Esophagus (tissue), 2 donors: ENCODE data around the gene PLA2G2A. TPM values are rescaled to one million over a fixed set of nuclear protein-coding genes. Genes with fewer than 3 reads are reported as not detected.

ENCODE experiments used
- H3K27ac ChIP-seq, 2 donors: one replicate each; pipeline ENCODE4 v1.5.1; 2013; ENCODE audit warnings: low read depth in 2 of 2, mild to moderate bottlenecking in 2 of 2, inconsistent platforms in 1 of 2, low read length in 1 of 2, moderate library complexity in 1 of 2
- H3K27me3 ChIP-seq, 2 donors: one replicate each; pipeline ENCODE4 v1.6.1; 2013; ENCODE audit warnings: low read length in 2 of 2, control low read depth in 1 of 2, mild to moderate bottlenecking in 1 of 2; ENCODE audit not compliant: insufficient read depth in 2 of 2, control insufficient read depth in 1 of 2
- H3K36me3 ChIP-seq, 2 donors: one replicate each; pipeline ENCODE4 v1.6.1; 2013; ENCODE audit warnings: low read length in 1 of 2; ENCODE audit not compliant: control insufficient read depth in 2 of 2, insufficient read depth in 2 of 2
- H3K4me1 ChIP-seq, 2 donors: one replicate each; pipeline ENCODE4 v1.6.1; 2013; ENCODE audit warnings: low read length in 1 of 2; ENCODE audit not compliant: control insufficient read depth in 2 of 2, insufficient read depth in 2 of 2
- H3K4me3 ChIP-seq, 2 donors: one replicate each; pipeline ENCODE4 v1.5.1; 2013; ENCODE audit warnings: low read length in 2 of 2, mild to moderate bottlenecking in 2 of 2, low read depth in 1 of 2, moderate library complexity in 1 of 2
- H3K9me3 ChIP-seq, 2 donors: one replicate each; pipeline ENCODE4 v1.6.1; 2013; ENCODE audit warnings: mild to moderate bottlenecking in 2 of 2, low read depth in 1 of 2, low read length in 1 of 2, moderate library complexity in 1 of 2; ENCODE audit not compliant: control insufficient read depth in 2 of 2, insufficient read depth in 1 of 2
- WGBS, 2 donors: extraction: QIAGEN DNeasy Blood & Tissue Kit; methylation state at CpG; one replicate each; pipeline ENCODE4 v1.1.7; 2013; 5-methylcytosine and 5-hydroxymethylcytosine counted together
- polyA plus RNA-seq, 2 donors: library from polyadenylated mRNA; stranded (reverse); fragments of 200-250 nt; gene quantifications; one replicate each; pipeline ENCODE4 v1.2.3, GENCODE V29; 2013
- donor health status: healthy with polysubstance abuse.
- donor health status: Bipolar disorder and iron deficiency.

PLA2G2A gene
- polyA plus RNA-seq, 2 donors = 15.7 to 81.7 TPM

DNA sequence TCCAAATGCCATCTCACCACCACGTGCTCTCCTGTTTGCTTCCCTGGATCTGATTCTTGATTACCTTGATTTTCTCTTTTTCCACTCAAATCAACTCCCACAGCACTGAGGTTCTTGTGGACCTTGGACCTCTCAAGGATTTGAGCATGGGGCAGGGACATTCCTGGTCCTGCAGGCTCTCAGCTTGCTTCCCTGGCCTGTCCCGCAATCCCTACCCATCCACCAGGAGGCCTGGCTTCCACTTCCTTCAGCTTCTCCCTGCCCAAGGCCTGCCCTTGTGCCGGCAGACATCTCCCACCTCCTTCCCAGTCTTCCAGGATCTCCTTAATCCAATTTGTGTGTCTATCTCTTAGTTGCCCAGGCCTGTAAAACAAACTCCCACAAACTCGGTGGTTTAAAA lies 21.6 kb downstream of the PLA2G2A start:
- Histone ChIP-seq H3K36me3 (no peaks in the 10 kb centered on the region), H3K27me3 (peaks cover 0 to 6% of the 10 kb centered on the region in 2 donors), H3K4me1 (no peaks in the 10 kb centered on the region), H3K4me3 (no peak overlapping the region), H3K27ac (no peak overlapping the region), H3K9me3 (no peaks in the 10 kb centered on the region)
- WGBS, 2 donors = 67 to 73% methylated on average over 4 of the region's 4 CpGs

DNA sequence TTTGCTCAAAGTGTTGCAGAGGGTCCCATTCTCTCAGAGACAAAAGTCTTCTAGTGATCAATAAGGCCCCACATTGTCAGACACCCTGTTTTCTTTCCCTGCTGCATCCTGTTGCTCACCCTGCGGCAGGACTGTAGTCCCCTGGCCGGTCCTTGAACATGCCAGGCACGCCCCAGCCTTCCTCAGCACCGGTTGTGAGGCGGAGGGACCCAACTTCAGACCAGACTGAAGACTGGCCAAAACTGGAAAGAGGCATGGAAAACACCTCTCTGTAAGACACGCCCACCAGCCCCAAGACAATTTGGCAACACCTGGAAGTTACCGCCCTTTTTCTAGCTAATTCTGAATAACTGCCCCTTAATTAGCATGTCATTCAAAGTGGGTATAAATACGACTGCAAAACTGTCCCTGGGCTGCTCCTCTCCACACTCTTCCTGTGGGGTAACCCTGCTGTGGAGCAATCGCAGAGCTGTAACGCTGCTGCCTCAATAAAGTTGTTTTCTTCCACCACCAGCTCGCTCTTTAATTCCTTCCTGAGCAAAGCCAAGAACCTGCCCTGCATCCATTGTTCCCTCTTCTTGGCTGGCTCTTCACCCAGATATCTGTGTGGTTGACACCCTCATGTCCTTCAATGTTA lies 23.8 kb downstream of the PLA2G2A start:
- Histone ChIP-seq H3K9me3 (no peaks in the 10 kb centered on the region), H3K36me3 (no peaks in the 10 kb centered on the region), H3K27ac (no peak overlapping the region), H3K4me1 (no peaks in the 10 kb centered on the region), H3K27me3 (peaks cover 0 to 6% of the 10 kb centered on the region in 2 donors), H3K4me3 (no peak overlapping the region)
- WGBS, 2 donors = 43 to 55% methylated on average over 11 of the region's 11 CpGs

DNA sequence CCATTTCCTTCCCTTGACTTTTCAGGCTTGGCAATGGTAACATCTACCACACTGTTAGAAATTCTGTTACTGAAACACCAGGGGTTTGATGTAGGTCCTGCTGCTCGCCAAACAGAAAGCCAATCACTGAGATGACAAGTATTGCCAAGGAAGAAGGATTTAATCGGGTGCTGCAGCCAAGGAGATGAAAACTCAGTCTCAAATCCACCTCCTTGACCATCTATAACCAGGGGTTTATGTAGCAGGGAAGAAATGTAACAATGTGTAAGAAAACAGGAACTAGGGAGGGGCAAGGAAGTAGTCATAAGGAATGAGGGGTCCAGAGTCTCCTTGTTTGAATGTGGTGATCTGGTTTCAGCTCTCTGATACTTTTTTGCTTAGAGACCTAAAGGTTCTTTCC lies 25.4 kb downstream of the PLA2G2A start:
- no peaks in the 10 kb centered on the region for H3K4me1 ChIP-seq
- WGBS, 2 donors = 89 to 90% methylated on average over 2 of the region's 2 CpGs
- H3K36me3 ChIP-seq = no peaks in the 10 kb centered on the region
- peaks cover 0 to 6% of the 10 kb centered on the region in 2 donors for H3K27me3 ChIP-seq
- H3K27ac ChIP-seq = no peak overlapping the region
- no peak overlapping the region for H3K4me3 ChIP-seq
- no peaks in the 10 kb centered on the region for H3K9me3 ChIP-seq

DNA sequence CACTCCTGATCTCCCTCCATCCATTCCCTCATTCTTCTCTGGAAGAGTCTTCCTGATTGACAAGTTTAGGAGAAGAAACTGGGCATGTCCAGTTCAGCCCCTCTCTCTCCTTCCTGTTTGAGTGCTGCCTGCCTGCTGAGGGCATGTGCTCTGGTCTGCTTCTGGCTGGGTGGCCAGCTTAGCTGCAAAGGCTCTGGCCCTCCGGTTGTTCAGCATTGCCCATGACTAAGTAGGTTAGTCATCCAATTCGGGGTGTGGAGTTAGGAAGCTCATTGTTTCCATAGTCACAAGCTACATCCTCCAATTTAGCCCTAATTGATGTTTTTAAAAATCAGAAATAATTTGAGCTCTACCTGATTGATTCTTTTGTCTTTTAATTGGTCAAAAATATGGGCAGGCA lies 30.4 kb downstream of the PLA2G2A start:
- Histone ChIP-seq H3K27ac (no peak overlapping the region), H3K4me3 (no peak overlapping the region), H3K9me3 (no peaks in the 10 kb centered on the region), H3K27me3 (no peaks in the 10 kb centered on the region), H3K36me3 (no peaks in the 10 kb centered on the region), H3K4me1 (no peaks in the 10 kb centered on the region)
- 30 to 32% methylated on average over 2 of the region's 2 CpGs for WGBS, 2 donors

DNA sequence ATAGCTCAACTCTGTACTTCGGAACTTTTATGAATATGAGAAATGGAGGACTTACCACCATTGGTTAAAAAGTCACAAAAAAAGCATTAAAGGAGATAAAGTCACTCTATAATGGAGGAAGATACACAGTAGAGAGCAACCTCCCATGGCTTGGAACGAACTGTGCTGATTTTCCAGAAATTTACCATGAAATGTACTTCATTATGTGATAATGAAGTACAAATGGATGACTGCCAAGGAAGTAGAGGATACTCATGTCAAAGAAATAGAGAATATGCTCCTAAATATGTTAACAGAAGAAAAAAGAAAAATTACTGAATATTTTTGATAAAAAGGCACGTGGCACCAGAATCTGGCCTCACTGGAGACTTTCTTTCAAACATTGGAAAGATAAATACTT lies 32.4 kb downstream of the PLA2G2A start:
- H3K36me3 ChIP-seq = no peaks in the 10 kb centered on the region
- H3K9me3 ChIP-seq = no peaks in the 10 kb centered on the region
- H3K27ac ChIP-seq = no peak overlapping the region
- H3K4me1 ChIP-seq = no peaks in the 10 kb centered on the region
- no peaks in the 10 kb centered on the region for H3K27me3 ChIP-seq
- no peak overlapping the region for H3K4me3 ChIP-seq
- WGBS, 2 donors = 66 to 72% methylated on average over 3 of the region's 3 CpGs

DNA sequence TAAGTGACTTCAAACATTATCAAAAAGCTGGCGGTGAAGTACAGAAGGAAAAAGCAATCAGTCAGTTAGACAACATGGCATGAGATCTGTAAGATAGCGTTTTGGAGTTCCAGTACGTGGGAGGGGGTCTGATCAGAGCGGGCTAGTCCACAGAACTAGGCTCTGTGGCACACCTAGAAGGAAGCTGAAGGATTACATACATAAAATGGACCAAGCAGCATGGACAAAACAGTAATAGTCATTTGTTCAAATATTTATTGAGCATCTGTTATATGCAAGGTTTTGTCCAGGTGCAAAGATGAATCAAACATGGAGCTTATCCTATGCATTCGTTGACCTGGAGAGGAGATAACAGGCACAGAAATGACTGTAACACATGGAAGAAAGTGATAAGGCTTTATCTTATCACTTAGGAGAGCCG lies 33.1 kb downstream of the PLA2G2A start:
- no peak overlapping the region for H3K27ac ChIP-seq
- 38 to 40% methylated on average over 6 of the region's 6 CpGs for WGBS, 2 donors
- no peaks in the 10 kb centered on the region for H3K9me3 ChIP-seq
- no peaks in the 10 kb centered on the region for H3K27me3 ChIP-seq
- H3K4me3 ChIP-seq = no peak overlapping the region
- H3K4me1 ChIP-seq = no peaks in the 10 kb centered on the region
- no peaks in the 10 kb centered on the region for H3K36me3 ChIP-seq

DNA sequence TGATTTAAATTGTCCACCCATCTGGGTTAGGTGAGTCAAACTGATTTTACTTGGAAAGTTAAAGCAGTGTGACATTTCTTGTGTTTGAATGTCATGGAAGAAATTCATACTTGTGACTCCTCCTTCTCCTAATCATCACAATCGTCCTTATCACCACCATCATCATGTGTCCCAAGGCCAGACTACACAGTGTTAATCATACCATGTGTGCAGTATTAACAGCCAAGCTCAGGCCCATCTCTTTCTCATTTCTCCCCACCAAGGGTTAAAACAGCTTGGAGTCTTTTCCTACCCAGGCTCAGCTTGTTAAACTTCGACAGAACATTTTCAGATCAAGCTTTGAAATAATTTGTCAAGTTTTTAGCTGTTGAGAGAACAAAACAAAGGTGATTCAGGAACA lies 33.5 kb downstream of the PLA2G2A start:
- Histone ChIP-seq H3K36me3 (no peaks in the 10 kb centered on the region), H3K4me3 (no peak overlapping the region), H3K4me1 (no peaks in the 10 kb centered on the region), H3K27me3 (no peaks in the 10 kb centered on the region), H3K27ac (no peak overlapping the region), H3K9me3 (no peaks in the 10 kb centered on the region)
- 22 to 23% methylated on average over 2 of the region's 2 CpGs for WGBS, 2 donors

DNA sequence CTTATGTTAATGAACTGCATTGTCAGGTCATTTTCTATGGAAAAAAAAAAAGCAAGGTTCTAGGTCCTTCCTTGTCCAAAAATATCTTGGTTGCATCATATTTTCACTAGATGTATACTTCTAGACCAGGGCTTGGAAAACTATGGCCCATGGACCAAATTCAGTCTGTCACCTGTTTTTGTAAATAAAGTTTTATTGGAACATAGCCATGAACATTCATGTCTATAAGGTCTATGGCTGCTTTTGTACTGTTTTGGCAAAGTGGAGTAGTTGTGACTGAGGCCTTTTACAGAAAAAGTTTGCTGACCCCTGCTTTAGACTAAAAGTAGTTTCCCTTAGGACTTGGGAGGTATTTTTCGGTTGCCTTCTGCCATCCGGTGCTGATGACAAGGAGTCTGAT lies 36.8 kb downstream of the PLA2G2A start:
- no peak overlapping the region for H3K4me3 ChIP-seq
- H3K4me1 ChIP-seq = no peaks in the 10 kb centered on the region
- no peaks in the 10 kb centered on the region for H3K36me3 ChIP-seq
- no peaks in the 10 kb centered on the region for H3K9me3 ChIP-seq
- no peak overlapping the region for H3K27ac ChIP-seq
- no peaks in the 10 kb centered on the region for H3K27me3 ChIP-seq
- WGBS, 2 donors = 86 to 92% methylated on average over 2 of the region's 2 CpGs

DNA sequence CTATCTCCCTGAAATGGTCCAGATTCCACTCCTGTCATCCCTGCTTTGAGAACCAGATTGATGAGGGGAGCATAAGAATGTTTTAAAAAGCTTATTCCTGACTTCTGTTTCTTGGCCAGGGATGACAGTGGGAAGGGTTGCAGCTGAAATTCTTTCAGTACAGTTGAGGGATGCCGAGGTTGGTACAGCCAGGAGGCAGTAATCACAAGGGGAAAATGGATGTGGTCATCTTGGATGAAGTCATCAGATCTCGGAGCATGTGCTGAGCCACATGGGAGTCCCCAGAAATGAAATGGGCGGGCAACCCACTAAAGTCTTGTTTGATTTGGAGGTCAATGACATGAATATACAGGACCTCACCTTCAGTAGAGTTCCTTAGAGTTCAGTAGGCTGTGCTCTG lies 37.3 kb downstream of the PLA2G2A start:
- no peaks in the 10 kb centered on the region for H3K36me3 ChIP-seq
- no peaks in the 10 kb centered on the region for H3K4me1 ChIP-seq
- 71 to 73% methylated on average over 3 of the region's 3 CpGs for WGBS, 2 donors
- H3K27me3 ChIP-seq = no peaks in the 10 kb centered on the region
- no peak overlapping the region for H3K4me3 ChIP-seq
- H3K27ac ChIP-seq = no peak overlapping the region
- no peaks in the 10 kb centered on the region for H3K9me3 ChIP-seq

DNA sequence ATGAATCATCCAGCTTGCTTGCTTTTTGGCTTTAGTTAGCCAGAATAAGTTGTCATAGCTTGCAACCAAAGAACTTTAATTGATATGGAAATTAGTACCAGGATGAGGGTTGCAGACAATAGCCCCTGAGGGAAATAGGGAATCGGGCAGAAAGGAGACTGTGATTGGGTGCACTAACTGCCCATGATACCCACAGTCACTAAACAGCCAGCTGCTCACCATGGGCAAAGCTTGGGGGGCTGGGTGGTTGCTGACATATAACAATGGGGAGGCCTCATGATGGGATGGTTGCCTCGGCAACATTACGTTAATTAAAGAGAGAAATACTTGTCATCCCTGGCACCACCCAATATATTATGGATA lies 38.2 kb downstream of the PLA2G2A start:
- Histone ChIP-seq H3K4me1 (no peaks in the 10 kb centered on the region), H3K4me3 (no peak overlapping the region), H3K9me3 (no peaks in the 10 kb centered on the region), H3K36me3 (no peaks in the 10 kb centered on the region), H3K27me3 (no peaks in the 10 kb centered on the region), H3K27ac (no peak overlapping the region)
- 82 to 90% methylated on average over 3 of the region's 3 CpGs for WGBS, 2 donors
